SK-N-SH (cell line): ENCODE data around the gene KRABD2.
"Not testable (repeated sequence)": the region's sequence is repeated elsewhere in the genome, so short reads cannot be mapped to it uniquely, and the experiment has no call there.

ENCODE experiments used
- CHD2 ChIP-seq: fragments of 150-350 bp; IDR thresholded peaks from 2 replicates; pipeline ENCODE4 v1.6.1; 2018; ENCODE audit warnings: low read length; ENCODE audit not compliant: partially characterized antibody
- CTCF ChIP-seq: fragments of 200-600 bp; sonication (generic); IDR thresholded peaks from 2 replicates; pipeline ENCODE4 v1.6.1; 2017; ENCODE audit warnings: antibody characterized with exemption, mild to moderate bottlenecking, moderate library complexity
- EP300 ChIP-seq, 2 experiments: IDR thresholded peaks; 2 replicates each; pipeline versions ENCODE4 v1.4.0 to v1.6.1; 2012; ENCODE audit warnings: borderline replicate concordance in 1 of 2, low read depth in 1 of 2, low read length in 1 of 2
- FOXJ3 ChIP-seq: sonication (generic); formaldehyde crosslinking; IDR thresholded peaks from 2 replicates; pipeline ENCODE4 v1.5.1; 2020; ENCODE audit warnings: mild to moderate bottlenecking, missing genetic modification reagents
- GABPA ChIP-seq: IDR thresholded peaks from 2 replicates; pipeline ENCODE4 v1.4.0; 2012; ENCODE audit warnings: low read depth, mild to moderate bottlenecking
- MEF2A ChIP-seq: IDR thresholded peaks from 2 replicates; pipeline ENCODE4 v1.4.0; 2012; ENCODE audit warnings: low read depth, borderline replicate concordance
- RAD21 ChIP-seq: IDR thresholded peaks from 2 replicates; pipeline ENCODE4 v1.6.1; 2012; ENCODE audit warnings: mild to moderate bottlenecking, low read length
- ZBTB33 ChIP-seq: IDR thresholded peaks from 2 replicates; pipeline ENCODE4 v1.4.0; 2012; ENCODE audit warnings: low read depth, borderline replicate concordance

DNA sequence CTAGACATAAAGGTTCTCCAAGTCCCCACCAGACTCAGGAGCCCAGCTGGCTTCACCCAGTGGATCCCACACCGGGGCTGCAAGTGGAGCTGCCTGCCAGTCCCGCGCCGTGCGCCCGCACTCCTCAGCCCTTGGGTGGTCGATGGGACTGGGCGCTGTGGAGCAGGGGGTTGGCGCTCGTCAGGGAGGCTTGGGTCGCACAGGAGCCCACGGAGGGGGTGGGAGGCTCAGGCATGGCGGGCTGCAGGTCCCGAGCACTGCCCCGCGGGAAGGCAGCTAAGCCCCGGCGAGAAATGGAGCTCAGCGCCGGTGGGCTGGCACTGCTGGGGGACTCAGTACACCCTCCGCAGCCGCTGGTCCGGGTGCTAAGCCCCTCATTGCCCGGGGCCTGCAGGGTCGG lies 29.5 kb downstream of the KRABD2 start:
- TF ChIP-seq CTCF; RAD21; GABPA; CHD2; FOXJ3; EP300 (IDR thresholded peaks at IDR 0.05; ENCODE audit: borderline replicate concordance in 1 of 2, low read depth in 1 of 2, low read length in 1 of 2); MEF2A; ZBTB33: not testable (repeated sequence)
